Left lung (tissue), 10 donors: ENCODE data around the gene PRAMEF15. TPM values are rescaled to one million over a fixed set of nuclear protein-coding genes. Genes with fewer than 3 reads are reported as not detected.
"Not testable (repeated sequence)": the region's sequence is repeated elsewhere in the genome, so short reads cannot be mapped to it uniquely, and the experiment has no call there.

Experiments
- ATAC-seq: fragments of 200-7000 bp; cut with Tn5 transposase; one replicate; pipeline ENCODE4 v1.9.1; 2020; ENCODE audit warnings: moderate library complexity
- DNase-seq, 4 donors: peaks; one replicate each; pipeline ENCODE4 v3.0.0-alpha.2; 2013 to 2020
- H3K27ac ChIP-seq, 2 donors: fragments of 200-600 bp; sonication (generic) in 1 of 2; one replicate each; pipeline versions ENCODE4 v1.5.0 to v1.8.0; 2020 to 2021
- H3K27me3 ChIP-seq, 2 donors: fragments of 200-600 bp; sonication (generic) in 1 of 2; one replicate each; pipeline versions ENCODE4 v1.5.0 to v1.8.0; 2020 to 2021
- H3K36me3 ChIP-seq, 2 donors: fragments of 200-600 bp; sonication (generic) in 1 of 2; one replicate each; pipeline versions ENCODE4 v1.5.0 to v1.8.0; 2020 to 2021
- H3K4me1 ChIP-seq, 2 donors: fragments of 200-600 bp; one replicate each; pipeline ENCODE4 v1.8.0; 2021
- H3K4me3 ChIP-seq, 2 donors: fragments of 200-600 bp; sonication (generic) in 1 of 2; one replicate each; pipeline versions ENCODE4 v1.5.0 to v1.8.0; 2020 to 2021; ENCODE audit warnings: mild to moderate bottlenecking in 1 of 2
- H3K9me3 ChIP-seq, 2 donors: fragments of 200-600 bp; sonication (generic) in 1 of 2; one replicate each; pipeline versions ENCODE4 v1.5.0 to v1.8.0; 2020 to 2021
- intact Hi-C, 2 donors: fragments of 100-400 bp; cut with DNase I; formaldehyde crosslinking; loops; one replicate each; pipeline versions ENCODE4 v1.11.2 to v1.14.2; 2022
- polyA plus RNA-seq, 6 donors: library from polyadenylated mRNA; unstranded; fragments of 120-200 nt; gene quantifications; one replicate each; pipeline ENCODE4 v1.2.1, GENCODE V29; 2013; ENCODE audit not compliant: insufficient read length in 6 of 6
- total RNA-seq, 2 donors: library from RNA; stranded (reverse); fragmentation: NEBNext Ultra II Directional; extraction: Animal tissue kit (Norgen Biotek cat#: 25700); gene quantifications; one replicate each; pipeline ENCODE4 v1.2.1, GENCODE V29; 2021
- TF ChIP-seq, protein P1 (sequence below), 2 donors: fragments of 200-600 bp; sonication (generic) in 1 of 2; IDR thresholded peaks; one replicate each; pipeline versions ENCODE4 v1.5.0 to v1.8.0; 2021; ENCODE audit warnings: antibody characterized with exemption in 2 of 2
- donor health status: DM: no; HTN: yes; CAD: no.
- donor health status: DM: no; HTN: no; CAD: no.

Gene PRAMEF15
- total and polyA plus RNA-seq, 8 donors = not detected

GRCh38 chr1:13356774-13357173, 41.4 kb downstream of the PRAMEF15 start:
- ATAC-seq, intact Hi-C loops, H3K9me3 ChIP-seq, H3K4me3 ChIP-seq, H3K27ac ChIP-seq, H3K36me3 ChIP-seq, H3K4me1 ChIP-seq, H3K27me3 ChIP-seq: not testable (repeated sequence)
- DNase-seq = peak in 2 of 4 donors; percentile 24 to 41
- TF ChIP-seq, protein P1, sequence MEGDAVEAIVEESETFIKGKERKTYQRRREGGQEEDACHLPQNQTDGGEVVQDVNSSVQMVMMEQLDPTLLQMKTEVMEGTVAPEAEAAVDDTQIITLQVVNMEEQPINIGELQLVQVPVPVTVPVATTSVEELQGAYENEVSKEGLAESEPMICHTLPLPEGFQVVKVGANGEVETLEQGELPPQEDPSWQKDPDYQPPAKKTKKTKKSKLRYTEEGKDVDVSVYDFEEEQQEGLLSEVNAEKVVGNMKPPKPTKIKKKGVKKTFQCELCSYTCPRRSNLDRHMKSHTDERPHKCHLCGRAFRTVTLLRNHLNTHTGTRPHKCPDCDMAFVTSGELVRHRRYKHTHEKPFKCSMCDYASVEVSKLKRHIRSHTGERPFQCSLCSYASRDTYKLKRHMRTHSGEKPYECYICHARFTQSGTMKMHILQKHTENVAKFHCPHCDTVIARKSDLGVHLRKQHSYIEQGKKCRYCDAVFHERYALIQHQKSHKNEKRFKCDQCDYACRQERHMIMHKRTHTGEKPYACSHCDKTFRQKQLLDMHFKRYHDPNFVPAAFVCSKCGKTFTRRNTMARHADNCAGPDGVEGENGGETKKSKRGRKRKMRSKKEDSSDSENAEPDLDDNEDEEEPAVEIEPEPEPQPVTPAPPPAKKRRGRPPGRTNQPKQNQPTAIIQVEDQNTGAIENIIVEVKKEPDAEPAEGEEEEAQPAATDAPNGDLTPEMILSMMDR (IDR thresholded peaks at IDR 0.05) = peak; percentile 54 to 56

- H3K36me3 ChIP-seq, H3K27ac ChIP-seq, H3K27me3 ChIP-seq, intact Hi-C loops, H3K4me3 ChIP-seq, ATAC-seq, DNase-seq, H3K4me1 ChIP-seq, H3K9me3 ChIP-seq: not testable (repeated sequence)
These were observed 47.0 kb downstream of the PRAMEF15 start for GRCh38 chr1:13362364-13362763.

GRCh38 chr1:13364928-13365327, 49.5 kb downstream of the PRAMEF15 start:
- H3K36me3 ChIP-seq, DNase-seq: not testable (repeated sequence)

DNA sequence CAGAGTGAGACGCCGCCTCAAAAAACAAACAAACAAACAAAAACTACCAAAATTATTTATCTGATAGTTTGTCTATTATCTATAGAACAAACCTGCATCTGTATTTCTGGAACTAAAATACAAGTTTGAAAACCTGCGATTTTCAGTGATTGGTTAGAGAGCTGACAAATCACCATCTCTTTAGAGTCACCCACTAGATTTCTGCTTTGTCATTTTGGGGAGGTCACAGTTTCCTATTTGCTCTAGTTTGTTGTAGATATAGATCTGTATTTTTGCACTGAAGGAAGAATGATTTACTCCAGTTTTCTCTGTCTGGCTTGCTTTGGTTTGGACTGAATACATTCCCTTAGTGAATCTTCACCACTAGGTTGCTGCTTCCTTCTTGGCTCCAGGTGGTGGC, 51.2 kb downstream of the PRAMEF15 start:
- H3K9me3 ChIP-seq, H3K36me3 ChIP-seq, H3K27ac ChIP-seq, H3K4me3 ChIP-seq, DNase-seq, H3K4me1 ChIP-seq, H3K27me3 ChIP-seq, intact Hi-C loops, ATAC-seq: not testable (repeated sequence)

More at GRCh38 chr1:13364928-13365327, 49.5 kb downstream of the PRAMEF15 start:
- H3K4me1 ChIP-seq, intact Hi-C loops, H3K9me3 ChIP-seq, H3K4me3 ChIP-seq, H3K27me3 ChIP-seq, H3K27ac ChIP-seq: not testable (repeated sequence)
- ATAC-seq = peak; percentile 88

DNA sequence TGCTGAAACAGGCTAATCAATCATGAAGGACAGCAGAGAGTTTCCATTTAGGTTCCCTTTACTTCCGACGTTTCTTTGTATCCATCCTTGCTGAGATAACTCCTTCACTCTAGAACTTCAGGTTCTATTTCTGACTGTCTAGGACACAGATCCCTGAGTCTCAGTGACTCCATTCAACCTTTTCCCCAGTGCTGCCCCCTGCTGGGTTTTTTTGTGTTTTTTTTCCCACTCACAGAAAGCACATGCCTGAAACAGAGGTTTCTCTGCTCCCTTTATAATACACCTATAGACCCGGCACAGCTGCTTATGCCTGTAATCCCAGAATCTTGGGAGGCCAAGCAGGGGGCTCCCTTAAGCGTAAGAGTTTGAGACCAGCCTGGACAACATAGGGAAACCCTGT, 53.2 kb downstream of the PRAMEF15 start:
- H3K9me3 ChIP-seq, intact Hi-C loops, H3K4me3 ChIP-seq, H3K36me3 ChIP-seq, H3K27me3 ChIP-seq, H3K27ac ChIP-seq, H3K4me1 ChIP-seq, DNase-seq: not testable (repeated sequence)
- peak; percentile 31 for ATAC-seq

Other genes starting within 250 kb of the PRAMEF15 start
- not detected for gene PRAMEF25, start 244.8 kb upstream of the PRAMEF15 start, total RNA-seq
- not detected for gene PRAMEF25, start 244.8 kb upstream of the PRAMEF15 start, polyA plus RNA-seq
- not detected for gene HNRNPCL2, start 198.7 kb upstream of the PRAMEF15 start, total RNA-seq
- under 1 TPM in 4 of 6 donors, not detected in 2; 0.13 to 0.49 (median 0.30) TPM for gene HNRNPCL2, start 198.7 kb upstream of the PRAMEF15 start, polyA plus RNA-seq
- gene PRAMEF26, start 159.6 kb upstream of the PRAMEF15 start, total RNA-seq = not detected
- not detected for gene PRAMEF26, start 159.6 kb upstream of the PRAMEF15 start, polyA plus RNA-seq
- not detected for gene HNRNPCL4, start 149.9 kb upstream of the PRAMEF15 start, total RNA-seq
- under 1 TPM in 4 of 6 donors, not detected in 2; 0.31 to 0.59 (median 0.38) TPM for gene HNRNPCL4, start 149.9 kb upstream of the PRAMEF15 start, polyA plus RNA-seq
- not detected for gene PRAMEF9, start 143.7 kb upstream of the PRAMEF15 start, total RNA-seq
- not detected for gene PRAMEF9, start 143.7 kb upstream of the PRAMEF15 start, polyA plus RNA-seq
- not detected for gene PRAMEF13, start 114.2 kb upstream of the PRAMEF15 start, total RNA-seq
- not detected for gene PRAMEF13, start 114.2 kb upstream of the PRAMEF15 start, polyA plus RNA-seq
- not detected for gene PRAMEF18, start 89.4 kb upstream of the PRAMEF15 start, total RNA-seq
- gene PRAMEF18, start 89.4 kb upstream of the PRAMEF15 start, polyA plus RNA-seq = not detected
- gene PRAMEF5, start 61.4 kb upstream of the PRAMEF15 start, total RNA-seq = not detected
- not detected for gene PRAMEF5, start 61.4 kb upstream of the PRAMEF15 start, polyA plus RNA-seq
- not detected for gene PRAMEF8, start 30.4 kb upstream of the PRAMEF15 start, total RNA-seq
- gene PRAMEF8, start 30.4 kb upstream of the PRAMEF15 start, polyA plus RNA-seq = not detected
- gene PRAMEF33, start 12.0 kb upstream of the PRAMEF15 start, total RNA-seq = not detected
- not detected for gene PRAMEF33, start 12.0 kb upstream of the PRAMEF15 start, polyA plus RNA-seq
- not detected for gene PRAMEF14, start 31.6 kb downstream of the PRAMEF15 start, total RNA-seq
- gene PRAMEF14, start 31.6 kb downstream of the PRAMEF15 start, polyA plus RNA-seq = not detected
- gene PRAMEF19, start 56.4 kb downstream of the PRAMEF15 start, total RNA-seq = not detected
- not detected for gene PRAMEF19, start 56.4 kb downstream of the PRAMEF15 start, polyA plus RNA-seq
- gene PRAMEF17, start 74.1 kb downstream of the PRAMEF15 start, total RNA-seq = not detected
- gene PRAMEF17, start 74.1 kb downstream of the PRAMEF15 start, polyA plus RNA-seq = not detected
- gene PRAMEF20, start 94.9 kb downstream of the PRAMEF15 start, total RNA-seq = not detected
- not detected for gene PRAMEF20, start 94.9 kb downstream of the PRAMEF15 start, polyA plus RNA-seq
- not detected for gene LRRC38, start 198.4 kb downstream of the PRAMEF15 start, total RNA-seq
- not detected for gene LRRC38, start 198.4 kb downstream of the PRAMEF15 start, polyA plus RNA-seq